ENCODE measurements around the gene MTFR1L. TPM values are rescaled to one million over a fixed set of nuclear protein-coding genes. Genes with fewer than 3 reads are reported as not detected.

Gene MTFR1L
- total RNA-seq, 1 donor from 2014 or later: 44.6 TPM

DNA sequence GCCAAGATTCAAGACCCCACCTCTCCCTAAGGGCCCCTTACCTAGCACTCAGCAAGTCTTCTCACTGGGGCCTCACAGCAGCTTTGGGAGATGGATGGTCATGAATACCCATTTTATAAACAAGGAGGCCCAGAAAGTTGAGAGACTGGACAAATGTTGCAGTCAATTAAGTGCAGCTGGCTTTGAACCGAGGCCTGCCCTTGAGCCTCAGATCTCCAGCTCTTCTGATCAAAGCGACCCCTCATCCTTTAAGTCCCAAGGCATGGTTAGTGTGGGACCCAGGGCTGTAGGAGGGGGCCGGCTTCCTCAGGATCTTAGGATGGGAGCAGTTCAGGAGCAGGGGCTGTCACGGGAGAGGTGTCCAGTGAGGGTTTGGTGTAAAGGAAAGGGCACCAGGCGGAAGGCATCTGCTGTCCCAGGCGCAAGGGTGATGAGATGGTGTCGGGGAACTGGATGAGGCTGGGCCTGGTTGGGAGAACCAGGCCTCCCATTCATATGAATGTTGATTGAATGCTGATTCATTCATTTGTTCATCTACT lies 5.1 kb upstream of the MTFR1L start:
- TF ChIP-seq EZH2 (IDR thresholded peaks at IDR 0.05; ENCODE audit: insufficient read depth, low read length): no peak
- TF ChIP-seq, protein P1, sequence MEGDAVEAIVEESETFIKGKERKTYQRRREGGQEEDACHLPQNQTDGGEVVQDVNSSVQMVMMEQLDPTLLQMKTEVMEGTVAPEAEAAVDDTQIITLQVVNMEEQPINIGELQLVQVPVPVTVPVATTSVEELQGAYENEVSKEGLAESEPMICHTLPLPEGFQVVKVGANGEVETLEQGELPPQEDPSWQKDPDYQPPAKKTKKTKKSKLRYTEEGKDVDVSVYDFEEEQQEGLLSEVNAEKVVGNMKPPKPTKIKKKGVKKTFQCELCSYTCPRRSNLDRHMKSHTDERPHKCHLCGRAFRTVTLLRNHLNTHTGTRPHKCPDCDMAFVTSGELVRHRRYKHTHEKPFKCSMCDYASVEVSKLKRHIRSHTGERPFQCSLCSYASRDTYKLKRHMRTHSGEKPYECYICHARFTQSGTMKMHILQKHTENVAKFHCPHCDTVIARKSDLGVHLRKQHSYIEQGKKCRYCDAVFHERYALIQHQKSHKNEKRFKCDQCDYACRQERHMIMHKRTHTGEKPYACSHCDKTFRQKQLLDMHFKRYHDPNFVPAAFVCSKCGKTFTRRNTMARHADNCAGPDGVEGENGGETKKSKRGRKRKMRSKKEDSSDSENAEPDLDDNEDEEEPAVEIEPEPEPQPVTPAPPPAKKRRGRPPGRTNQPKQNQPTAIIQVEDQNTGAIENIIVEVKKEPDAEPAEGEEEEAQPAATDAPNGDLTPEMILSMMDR (IDR thresholded peaks at IDR 0.05; ENCODE audit: insufficient read depth, low read depth, low read length): no peak
- H3K4me3 ChIP-seq (ENCODE audit: insufficient read depth, low read depth, low read length): no peak overlapping the region
- Mint-ChIP-seq H3K27ac (ENCODE audit: unreplicated experiment) (no peak overlapping the region), H3K9me3 (ENCODE audit: unreplicated experiment) (peaks cover 2% of the 10 kb centered on the region), H3K36me3 (ENCODE audit: low read depth, unreplicated experiment) (peaks cover 5% of the 10 kb centered on the region), H3K27me3 (ENCODE audit: low read depth, unreplicated experiment) (no peaks in the 10 kb centered on the region), H3K4me3 (ENCODE audit: unreplicated experiment) (no peak overlapping the region), H3K4me1 (ENCODE audit: low read depth, unreplicated experiment) (peaks cover 14% of the 10 kb centered on the region)
- H3K9me3 ChIP-seq (ENCODE audit: insufficient read depth, low read depth, low read length): no peaks in the 10 kb centered on the region
- H3K27me3 ChIP-seq (ENCODE audit: insufficient read depth, low read length): no peaks in the 10 kb centered on the region
- H3K36me3 ChIP-seq (ENCODE audit: insufficient read depth, low read length): no peaks in the 10 kb centered on the region
- H4K20me1 ChIP-seq (ENCODE audit: insufficient read depth, low read length): peaks cover 13% of the 10 kb centered on the region
- H3K9ac ChIP-seq (ENCODE audit: low read length): no peak overlapping the region
- H3K79me2 ChIP-seq (ENCODE audit: insufficient read depth, low read length): no peaks in the 10 kb centered on the region
- no peak overlapping the region for H3K4me2 ChIP-seq (ENCODE audit: low read length)
- no peak overlapping the region for H2AFZ ChIP-seq (ENCODE audit: low read depth, low read length)
- DNase-seq (ENCODE audit: low read depth) (no peak), FAIRE-seq (no peak)
- no peak overlapping the region for H3K27ac ChIP-seq (ENCODE audit: low read depth, low read length)
- H3K4me1 ChIP-seq (ENCODE audit: insufficient read depth, low read length): peaks cover 7% of the 10 kb centered on the region

DNA sequence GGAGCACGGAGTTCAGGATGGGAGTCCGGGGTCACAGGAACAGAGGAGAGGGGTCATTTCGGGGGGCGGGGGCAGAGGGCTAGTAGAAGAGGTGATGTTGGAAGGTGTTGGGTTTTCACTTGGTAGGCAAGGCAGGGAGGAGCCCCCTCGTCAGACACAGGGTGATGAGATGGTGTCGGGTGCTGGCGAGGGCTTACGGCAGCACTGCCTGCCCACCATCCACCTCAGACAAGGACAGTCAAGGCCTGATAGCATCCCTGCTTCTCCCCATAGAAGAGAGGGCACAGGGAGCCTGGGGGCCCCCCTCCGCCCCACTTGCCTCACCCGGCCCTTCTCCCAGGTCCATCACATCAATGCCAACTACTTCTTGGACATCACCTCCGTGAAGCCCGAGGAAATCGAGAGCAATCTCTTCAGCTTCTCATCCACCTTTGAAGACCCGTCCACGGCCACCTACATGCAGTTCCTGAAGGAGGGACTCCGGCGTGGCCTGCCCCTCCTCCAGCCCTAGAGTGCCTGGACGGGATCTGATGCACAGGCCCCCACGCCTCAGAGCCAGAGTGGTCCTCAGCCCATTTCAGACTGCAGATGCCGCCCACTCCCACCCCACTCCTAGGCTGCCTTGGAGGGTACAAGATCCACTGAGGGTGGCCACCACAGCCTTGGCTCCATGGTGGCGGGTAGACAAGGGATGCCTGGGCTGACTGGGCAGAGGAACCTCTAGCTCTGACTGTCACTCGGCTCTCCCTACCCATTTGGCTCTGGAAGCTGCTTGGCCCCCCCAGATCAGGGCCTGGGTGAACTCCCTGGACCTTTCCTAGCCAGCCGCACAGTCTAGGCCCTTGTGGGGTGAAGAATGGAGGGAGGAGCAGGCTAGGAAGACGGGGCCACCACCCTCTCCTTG lies 4.3 kb upstream of the MTFR1L start:
- H3K27me3 Mint-ChIP-seq (ENCODE audit: low read depth, unreplicated experiment): no peaks in the 10 kb centered on the region
- H3K27ac ChIP-seq (ENCODE audit: low read depth, low read length): no peak overlapping the region
- peaks cover 7% of the 10 kb centered on the region for H3K79me2 ChIP-seq (ENCODE audit: insufficient read depth, low read length)
- DNase-seq (ENCODE audit: low read depth) (no peak), FAIRE-seq (no peak)
- H3K36me3 ChIP-seq (ENCODE audit: insufficient read depth, low read length): no peaks in the 10 kb centered on the region
- peaks cover 7% of the 10 kb centered on the region for H3K4me1 ChIP-seq (ENCODE audit: insufficient read depth, low read length)
- H3K4me3 Mint-ChIP-seq (ENCODE audit: unreplicated experiment): no peak overlapping the region
- H3K4me2 ChIP-seq (ENCODE audit: low read length): no peak overlapping the region
- H3K9me3 Mint-ChIP-seq (ENCODE audit: unreplicated experiment): peaks cover 2% of the 10 kb centered on the region
- no peaks in the 10 kb centered on the region for H3K27me3 ChIP-seq (ENCODE audit: insufficient read depth, low read length)
- H4K20me1 ChIP-seq (ENCODE audit: insufficient read depth, low read length): peaks cover 8% of the 10 kb centered on the region
- H3K4me3 ChIP-seq (ENCODE audit: insufficient read depth, low read depth, low read length): no peak overlapping the region
- no peaks in the 10 kb centered on the region for H3K9me3 ChIP-seq (ENCODE audit: insufficient read depth, low read depth, low read length)
- peaks cover 14% of the 10 kb centered on the region for H3K4me1 Mint-ChIP-seq (ENCODE audit: low read depth, unreplicated experiment)
- peak overlapping the region; percentile 0 for H3K27ac Mint-ChIP-seq (ENCODE audit: unreplicated experiment)
- no peak for TF ChIP-seq EZH2 (IDR thresholded peaks at IDR 0.05; ENCODE audit: insufficient read depth, low read length)
- TF ChIP-seq, protein P1 (IDR thresholded peaks at IDR 0.05; ENCODE audit: insufficient read depth, low read depth, low read length): no peak
- no peak overlapping the region for H2AFZ ChIP-seq (ENCODE audit: low read depth, low read length)
- H3K36me3 Mint-ChIP-seq (ENCODE audit: low read depth, unreplicated experiment): peaks cover 4% of the 10 kb centered on the region
- no peak overlapping the region for H3K9ac ChIP-seq (ENCODE audit: low read length)
